Naive thymus-derived CD4-positive, alpha-beta T cell (primary cell): ENCODE results near the gene NKAIN2. TPM values are rescaled to one million over a fixed set of nuclear protein-coding genes. Genes with fewer than 3 reads are reported as not detected.

Experiments
- ATAC-seq: fragments of 150-1000 bp; cut with Tn5 transposase; 2 replicates; pipeline ENCODE4 v1.10.0; 2021; ENCODE audit warnings: mild to moderate bottlenecking, moderate library complexity
- CTCF ChIA-PET: fragments of 350-600 bp; sonication (Branson Sonifier 250); formaldehyde crosslinking; loops from one replicate; lab custom pipeline; 2021; ENCODE audit warnings: antibody characterized with exemption; lab: Charles Lee
- POLR2A ChIA-PET: fragments of 350-600 bp; sonication (Branson Sonifier 250); formaldehyde crosslinking; loops from one replicate; lab custom pipeline; 2021; ENCODE audit warnings: antibody characterized with exemption, inconsistent platforms; lab: Charles Lee
- DNase-seq, 9 donors: peaks; one replicate each; pipeline versions ENCODE4 v3.0.0 to v3.0.0-alpha.2; 2020 to 2022; ENCODE audit warnings: mixed read lengths in 1 of 9
- H3K27ac ChIP-seq: one replicate; pipeline ENCODE4 v1.7.0; 2013; ENCODE audit warnings: mild to moderate bottlenecking, low read depth, low read length, moderate library complexity
- H3K27me3 ChIP-seq, 2 donors: one replicate each; pipeline ENCODE4 v1.7.0; 2013; ENCODE audit warnings: low read length in 2 of 2, mild to moderate bottlenecking in 2 of 2, moderate library complexity in 2 of 2; ENCODE audit not compliant: control insufficient read depth in 2 of 2, insufficient read depth in 2 of 2
- H3K36me3 ChIP-seq, 3 experiments: 1 replicate in 2 of 3; 2 replicates in 1 of 3; pipeline ENCODE4 v1.7.0; 2013; ENCODE audit warnings: low read length in 3 of 3, mild to moderate bottlenecking in 3 of 3, moderate library complexity in 1 of 3; ENCODE audit not compliant: insufficient read depth in 3 of 3, control insufficient read depth in 2 of 3
- H3K4me1 ChIP-seq, 2 donors: one replicate each; pipeline ENCODE4 v1.7.0; 2013; ENCODE audit warnings: low read length in 2 of 2, mild to moderate bottlenecking in 2 of 2, moderate library complexity in 1 of 2; ENCODE audit not compliant: control insufficient read depth in 2 of 2, insufficient read depth in 2 of 2
- H3K4me3 ChIP-seq: 2 replicates; pipeline ENCODE4 v1.7.0; 2013; ENCODE audit warnings: mild to moderate bottlenecking, low read length
- H3K9me3 ChIP-seq, 3 experiments: 1 replicate in 2 of 3; 2 replicates in 1 of 3; pipeline ENCODE4 v1.7.0; 2013; ENCODE audit warnings: low read length in 3 of 3; ENCODE audit not compliant: control insufficient read depth in 2 of 3
- H3K27ac Mint-ChIP-seq, 9 donors: one replicate each; pipeline ENCODE4 v1.8.0; 2020 to 2022; ENCODE audit warnings: mixed read lengths in 9 of 9, mild to moderate bottlenecking in 8 of 9, moderate library complexity in 5 of 9, inconsistent platforms in 2 of 9
- H3K27me3 Mint-ChIP-seq, 5 donors: one replicate each; pipeline ENCODE4 v1.8.0; 2021 to 2022; ENCODE audit warnings: mixed read lengths in 5 of 5, mild to moderate bottlenecking in 1 of 5
- H3K36me3 Mint-ChIP-seq, 5 donors: one replicate each; pipeline ENCODE4 v1.8.0; 2020 to 2022; ENCODE audit warnings: mixed read lengths in 5 of 5, mild to moderate bottlenecking in 3 of 5, inconsistent platforms in 1 of 5
- H3K4me1 Mint-ChIP-seq, 7 donors: one replicate each; pipeline ENCODE4 v1.8.0; 2020 to 2022; ENCODE audit warnings: mixed read lengths in 7 of 7, mild to moderate bottlenecking in 3 of 7, inconsistent platforms in 1 of 7
- H3K4me3 Mint-ChIP-seq, 10 donors: one replicate each; pipeline ENCODE4 v1.8.0; 2020 to 2022; ENCODE audit warnings: mild to moderate bottlenecking in 10 of 10, mixed read lengths in 10 of 10, moderate library complexity in 6 of 10, inconsistent platforms in 2 of 10
- H3K9me3 Mint-ChIP-seq, 11 donors: one replicate each; pipeline ENCODE4 v1.8.0; 2020 to 2022; ENCODE audit warnings: mixed read lengths in 11 of 11, mild to moderate bottlenecking in 4 of 11, inconsistent platforms in 1 of 11, moderate library complexity in 1 of 11
- intact Hi-C, 2 donors: fragments of 100-400 bp; cut with micrococcal nuclease; formaldehyde crosslinking; loops; one replicate each; pipeline ENCODE4 v1.15.1; 2023
- polyA plus RNA-seq, 2 donors: library from polyadenylated mRNA; unstranded; fragments of 300-500 nt; fragmentation: Illumina TruSeq; gene quantifications; one replicate each; pipeline ENCODE4 v1.2.3, GENCODE V29; 2021
- total RNA-seq, 6 experiments: library from RNA in 5 of 6; stranded (reverse) in 5 of 6; gene quantifications; 1 replicate in 5 of 6; 2 replicates in 1 of 6; pipeline ENCODE4 v1.2.3 and lab custom pipeline; 2021 to 2026

The NKAIN2 gene
- total and polyA plus RNA-seq, 7 experiments from 2014 or later, result 0.21 to 2.9 TPM; not detected in 5

GRCh38 chr6:124870611-124871459 lies 1067.2 kb downstream of the NKAIN2 start:
- no peaks in the 10 kb centered on the region for H3K4me1 Mint-ChIP-seq
- ChIA-PET CTCF (interaction anchor here (0.7 to 4.7 kb wide), 4 partner anchors 200 to 253 kb away, joined by 3 to 39 read pairs (median 3); no protein-coding TSS in a partner anchor), POLR2A (no interaction called here)
- no peaks in the 10 kb centered on the region for H3K27me3 ChIP-seq
- no peaks in the 10 kb centered on the region for H3K9me3 ChIP-seq
- peaks cover 0 to 1% (median 0%) of the 10 kb centered on the region in 11 donors for H3K9me3 Mint-ChIP-seq
- H3K36me3 ChIP-seq, result no peaks in the 10 kb centered on the region
- H3K27me3 Mint-ChIP-seq, result peaks cover 0 to 12% (median 10%) of the 10 kb centered on the region in 5 donors
- DNase-seq, result peak in 2 of 9 donors; percentile 9 to 26
- no peak for ATAC-seq
- no peaks in the 10 kb centered on the region for H3K36me3 Mint-ChIP-seq
- H3K4me3 Mint-ChIP-seq, result no peak overlapping the region
- intact Hi-C loops, result loop anchor here (1.0 to 5.0 kb wide), 2 partner anchors 243 to 881 kb away; no protein-coding TSS in a partner anchor
- no peak overlapping the region for H3K27ac ChIP-seq
- no peak overlapping the region for H3K4me3 ChIP-seq
- no peak overlapping the region for H3K27ac Mint-ChIP-seq
- H3K4me1 ChIP-seq, result no peaks in the 10 kb centered on the region

- H3K36me3 ChIP-seq, result no peaks in the 10 kb centered on the region
- ATAC-seq, result no peak
- no peaks in the 10 kb centered on the region for H3K4me1 ChIP-seq
- DNase-seq, result no peak
- Mint-ChIP-seq H3K9me3 (peaks cover 0 to 1% (median 0%) of the 10 kb centered on the region in 11 donors), H3K4me3 (no peak overlapping the region), H3K36me3 (no peaks in the 10 kb centered on the region), H3K27ac (no peak overlapping the region), H3K4me1 (no peaks in the 10 kb centered on the region), H3K27me3 (peaks cover 0 to 12% (median 9%) of the 10 kb centered on the region in 5 donors)
- ChIA-PET POLR2A (no interaction called here), CTCF (interaction anchor here (0.6 to 4.7 kb wide), 4 partner anchors 18 to 241 kb away, joined by 3 to 39 read pairs (median 3); no protein-coding TSS in a partner anchor)
- intact Hi-C loops, result loop anchor here in 1 of 2 donors (5.0 kb wide), 1 partner anchor 880 kb away; no protein-coding TSS in a partner anchor
- H3K9me3 ChIP-seq, result no peaks in the 10 kb centered on the region
- H3K27me3 ChIP-seq, result no peaks in the 10 kb centered on the region
- H3K27ac ChIP-seq, result no peak overlapping the region
- no peak overlapping the region for H3K4me3 ChIP-seq
Observed at GRCh38 chr6:124872361-124873065, 1068.8 kb downstream of the NKAIN2 start.

GRCh38 chr6:124873066-124873410 lies 1069.4 kb downstream of the NKAIN2 start:
- Mint-ChIP-seq H3K4me1 (no peaks in the 10 kb centered on the region), H3K27me3 (peaks cover 0 to 15% (median 12%) of the 10 kb centered on the region in 5 donors), H3K36me3 (no peaks in the 10 kb centered on the region), H3K4me3 (no peak overlapping the region), H3K9me3 (peaks cover 0 to 1% (median 0%) of the 10 kb centered on the region in 11 donors), H3K27ac (no peak overlapping the region)
- Histone ChIP-seq H3K27ac (no peak overlapping the region), H3K27me3 (no peaks in the 10 kb centered on the region), H3K9me3 (no peaks in the 10 kb centered on the region), H3K36me3 (no peaks in the 10 kb centered on the region), H3K4me3 (no peak overlapping the region), H3K4me1 (no peaks in the 10 kb centered on the region)
- ChIA-PET POLR2A (no interaction called here), CTCF (interaction anchor here (0.6 to 4.7 kb wide), 3 partner anchors 195 to 240 kb away, joined by 3 to 39 read pairs (median 3); no protein-coding TSS in a partner anchor)
- intact Hi-C loops, result loop anchor here in 1 of 2 donors (5.0 kb wide), 1 partner anchor 879 kb away; no protein-coding TSS in a partner anchor
- DNase-seq, result no peak
- no peak for ATAC-seq

Other genes starting within 250 kb of the NKAIN2 start
- not detected for gene TRDN, start 166.9 kb upstream of the NKAIN2 start, total RNA-seq
- gene TRDN, start 166.9 kb upstream of the NKAIN2 start, polyA plus RNA-seq, result not detected